ENCODE measurements around the gene MLLT3. TPM values are rescaled to one million over a fixed set of nuclear protein-coding genes. Genes with fewer than 3 reads are reported as not detected.

Gene MLLT3
- total and polyA plus RNA-seq, 10 donors = 2.8 to 15.2 (median 10.6) TPM

GRCh38 chr9:20335668-20336332, 286.5 kb downstream of the MLLT3 start:
- intact Hi-C loops (cut with DNase I; ENCODE audit: low total_unique reads) = no loop called here
- WGBS, 5 donors = 76 to 90% (median 82%) methylated on average over 4 of the region's 4 CpGs
- Histone ChIP-seq H3K4me1 (no peaks in the 10 kb centered on the region), H3K9me3 (no peaks in the 10 kb centered on the region), H3K4me3 (no peak overlapping the region), H3K36me3 (no peaks in the 10 kb centered on the region), H3K27me3 (replicated peaks in 1 of 7) (peaks cover 0 to 37% (median 0%) of the 10 kb centered on the region in 7 donors), H3K27ac (no peak overlapping the region)
- DNase-seq = no peak
- TF ChIP-seq POLR2AphosphoS5 (IDR thresholded peaks at IDR 0.05) (no peak), CTCF (IDR thresholded peaks at IDR 0.05 in 8 of 11, conservative IDR thresholded peaks at IDR 0.05 in 3 of 11) (no peak), POLR2A (IDR thresholded peaks at IDR 0.05) (no peak)

GRCh38 chr9:20333991-20334390, 288.3 kb downstream of the MLLT3 start:
- TF ChIP-seq POLR2AphosphoS5 (IDR thresholded peaks at IDR 0.05) = no peak
- no peak for TF ChIP-seq POLR2A (IDR thresholded peaks at IDR 0.05)
- TF ChIP-seq CTCF (IDR thresholded peaks at IDR 0.05 in 8 of 11, conservative IDR thresholded peaks at IDR 0.05 in 3 of 11) = no peak
- WGBS, 5 donors = 72 to 92% (median 83%) methylated on average over 5 of the region's 5 CpGs
- intact Hi-C loops (cut with DNase I; ENCODE audit: low total_unique reads) = no loop called here

GRCh38 chr9:20331095-20331685, 291.1 kb downstream of the MLLT3 start:
- Histone ChIP-seq H3K27me3 (replicated peaks in 1 of 7) (no peaks in the 10 kb centered on the region), H3K9me3 (no peaks in the 10 kb centered on the region), H3K4me1 (no peaks in the 10 kb centered on the region), H3K36me3 (no peaks in the 10 kb centered on the region), H3K27ac (no peak overlapping the region), H3K4me3 (no peak overlapping the region)
- DNase-seq = no peak
- TF ChIP-seq POLR2AphosphoS5 (IDR thresholded peaks at IDR 0.05) (no peak), CTCF (IDR thresholded peaks at IDR 0.05 in 8 of 11, conservative IDR thresholded peaks at IDR 0.05 in 3 of 11) (no peak), POLR2A (IDR thresholded peaks at IDR 0.05) (no peak)
- intact Hi-C loops (cut with DNase I; ENCODE audit: low total_unique reads) = no loop called here
- WGBS, 5 donors = 69 to 80% (median 75%) methylated on average over 5 of the region's 5 CpGs

More at GRCh38 chr9:20333991-20334390, 288.3 kb downstream of the MLLT3 start:
- no peak overlapping the region for H3K27ac ChIP-seq
- DNase-seq = no peak
- no peaks in the 10 kb centered on the region for H3K9me3 ChIP-seq
- H3K27me3 ChIP-seq (replicated peaks in 1 of 7) = peaks cover 0 to 23% (median 0%) of the 10 kb centered on the region in 7 donors
- no peaks in the 10 kb centered on the region for H3K4me1 ChIP-seq
- no peak overlapping the region for H3K4me3 ChIP-seq
- no peaks in the 10 kb centered on the region for H3K36me3 ChIP-seq

GRCh38 chr9:20330688-20331087, 291.6 kb downstream of the MLLT3 start:
- no peak for DNase-seq
- Histone ChIP-seq H3K27me3 (replicated peaks in 1 of 7) (no peaks in the 10 kb centered on the region), H3K4me3 (no peak overlapping the region), H3K27ac (no peak overlapping the region), H3K36me3 (no peaks in the 10 kb centered on the region), H3K4me1 (no peaks in the 10 kb centered on the region), H3K9me3 (no peaks in the 10 kb centered on the region)
- TF ChIP-seq POLR2AphosphoS5 (IDR thresholded peaks at IDR 0.05) (no peak), POLR2A (IDR thresholded peaks at IDR 0.05) (no peak), CTCF (IDR thresholded peaks at IDR 0.05 in 8 of 11, conservative IDR thresholded peaks at IDR 0.05 in 3 of 11) (no peak)
- intact Hi-C loops (cut with DNase I; ENCODE audit: low total_unique reads) = no loop called here

All from spleen (tissue), 11 donors.